Activated naive CD4-positive, alpha-beta T cell treated with anti-CD3 and anti-CD28 coated beads for 36 hours (primary cell): ENCODE data around the gene CRYBG1. TPM values are rescaled to one million over a fixed set of nuclear protein-coding genes. Genes with fewer than 3 reads are reported as not detected.
"Not testable (repeated sequence)": the region's sequence is repeated elsewhere in the genome, so short reads cannot be mapped to it uniquely, and the experiment has no call there.

ENCODE experiments used
- CTCF ChIA-PET: fragments of 350-600 bp; sonication (Branson Sonifier 250); formaldehyde crosslinking; loops from one replicate; lab custom pipeline; 2021; ENCODE audit warnings: antibody characterized with exemption; lab: Charles Lee
- DNase-seq: peaks from one replicate; pipeline ENCODE4 v3.0.0-alpha.2; 2020
- H3K27ac Mint-ChIP-seq: one replicate; pipeline ENCODE4 v1.8.0; 2021; ENCODE audit warnings: mild to moderate bottlenecking, mixed read lengths
- H3K27me3 Mint-ChIP-seq: one replicate; pipeline ENCODE4 v1.8.0; 2021; ENCODE audit warnings: low read depth, mixed read lengths
- H3K36me3 Mint-ChIP-seq: one replicate; pipeline ENCODE4 v1.8.0; 2021; ENCODE audit warnings: low read depth, mixed read lengths
- H3K4me1 Mint-ChIP-seq: one replicate; pipeline ENCODE4 v1.8.0; 2021; ENCODE audit warnings: low read depth, mixed read lengths
- H3K4me3 Mint-ChIP-seq: one replicate; pipeline ENCODE4 v1.8.0; 2021; ENCODE audit warnings: mild to moderate bottlenecking, moderate library complexity, mixed read lengths
- H3K9me3 Mint-ChIP-seq: one replicate; pipeline ENCODE4 v1.8.0; 2021; ENCODE audit warnings: mixed read lengths
- intact Hi-C: fragments of 100-400 bp; cut with micrococcal nuclease; formaldehyde crosslinking; loops from one replicate; pipeline ENCODE4 v1.15.1; 2023
- total RNA-seq, 2 experiments: library from RNA; stranded (reverse); gene quantifications; one replicate each; pipeline ENCODE4 v1.2.3, GENCODE V29; 2021

The CRYBG1 gene
- total RNA-seq, 2 experiments from 2014 or later, result 12.9 to 13.0 TPM

- intact Hi-C loops, result no loop called here
- H3K4me3 Mint-ChIP-seq, result no peak overlapping the region
- no peak overlapping the region for H3K27ac Mint-ChIP-seq
- DNase-seq, result no peak
- peaks cover 38% of the 10 kb centered on the region for H3K36me3 Mint-ChIP-seq
- no peaks in the 10 kb centered on the region for H3K9me3 Mint-ChIP-seq
- CTCF ChIA-PET, result interaction anchor here (1.6 kb wide), 1 partner anchor 12 kb away, joined by 4 read pairs; no protein-coding TSS in a partner anchor
- no peaks in the 10 kb centered on the region for H3K27me3 Mint-ChIP-seq
- H3K4me1 Mint-ChIP-seq, result peaks cover 51% of the 10 kb centered on the region
Measured at GRCh38 chr6:106549521-106549920, 189.0 kb downstream of the CRYBG1 start.

GRCh38 chr6:106551155-106551554, 190.6 kb downstream of the CRYBG1 start:
- Mint-ChIP-seq H3K4me3 (no peak overlapping the region), H3K27ac (no peak overlapping the region), H3K9me3 (no peaks in the 10 kb centered on the region), H3K4me1 (peaks cover 46% of the 10 kb centered on the region), H3K27me3 (no peaks in the 10 kb centered on the region), H3K36me3 (peaks cover 33% of the 10 kb centered on the region)
- CTCF ChIA-PET, result interaction anchor here (0.7 to 1.6 kb wide), 3 partner anchors 11 to 106 kb away, joined by 3 to 5 read pairs (median 4); no protein-coding TSS in a partner anchor
- intact Hi-C loops, result no loop called here
- no peak for DNase-seq

- CTCF ChIA-PET, result interaction anchor here (0.6 to 3.4 kb wide), 12 partner anchors 9 to 111 kb away, joined by 3 to 13 read pairs (median 6); no protein-coding TSS in a partner anchor
- H3K4me1 Mint-ChIP-seq, result peaks cover 26% of the 10 kb centered on the region
- H3K27ac Mint-ChIP-seq, result peak overlapping the region; percentile 42
- H3K4me3 Mint-ChIP-seq, result no peak overlapping the region
- no peaks in the 10 kb centered on the region for H3K27me3 Mint-ChIP-seq
- peaks cover 32% of the 10 kb centered on the region for H3K36me3 Mint-ChIP-seq
- no peaks in the 10 kb centered on the region for H3K9me3 Mint-ChIP-seq
- peak; percentile 68 for DNase-seq
- intact Hi-C loops, result loop anchor here (1.0 to 2.0 kb wide), 2 partner anchors 17 to 32 kb away; no protein-coding TSS in a partner anchor
Measured at GRCh38 chr6:106553440-106553839, 192.9 kb downstream of the CRYBG1 start.

GRCh38 chr6:106555767-106556166, 195.2 kb downstream of the CRYBG1 start:
- Mint-ChIP-seq H3K27ac (no peak overlapping the region), H3K27me3 (no peaks in the 10 kb centered on the region), H3K4me1 (peaks cover 14% of the 10 kb centered on the region), H3K9me3 (no peaks in the 10 kb centered on the region), H3K36me3 (peaks cover 24% of the 10 kb centered on the region), H3K4me3 (no peak overlapping the region)
- DNase-seq, result no peak
- CTCF ChIA-PET, result interaction anchor here (2.0 to 3.2 kb wide), 3 partner anchors 11 to 110 kb away, joined by 7 to 19 read pairs (median 8); no protein-coding TSS in a partner anchor
- intact Hi-C loops, result loop anchor here (1.0 to 2.0 kb wide), 3 partner anchors 42 to 217 kb away; no protein-coding TSS in a partner anchor

GRCh38 chr6:106556368-106556960, 195.9 kb downstream of the CRYBG1 start:
- Mint-ChIP-seq H3K9me3 (no peaks in the 10 kb centered on the region), H3K36me3 (peaks cover 20% of the 10 kb centered on the region), H3K27ac (no peak overlapping the region), H3K27me3 (no peaks in the 10 kb centered on the region), H3K4me1 (peaks cover 18% of the 10 kb centered on the region), H3K4me3 (no peak overlapping the region)
- intact Hi-C loops, result loop anchor here (1.0 to 2.0 kb wide), 3 partner anchors 43 to 218 kb away; no protein-coding TSS in a partner anchor
- DNase-seq, result no peak
- CTCF ChIA-PET, result interaction anchor here (0.7 to 3.2 kb wide), 9 partner anchors 10 to 111 kb away, joined by 3 to 19 read pairs (median 5); no protein-coding TSS in a partner anchor

- Mint-ChIP-seq H3K27ac (no peak overlapping the region), H3K4me1 (peaks cover 22% of the 10 kb centered on the region), H3K27me3 (no peaks in the 10 kb centered on the region), H3K36me3 (peaks cover 16% of the 10 kb centered on the region), H3K4me3 (no peak overlapping the region), H3K9me3 (no peaks in the 10 kb centered on the region)
- DNase-seq, result no peak
- CTCF ChIA-PET, result interaction anchor here (0.7 to 1.9 kb wide), 4 partner anchors 46 to 113 kb away, joined by 4 to 9 read pairs (median 6); no protein-coding TSS in a partner anchor
- intact Hi-C loops, result loop anchor here (2.0 kb wide), 1 partner anchor 219 kb away; no protein-coding TSS in a partner anchor
Measured at GRCh38 chr6:106557837-106558236, 197.3 kb downstream of the CRYBG1 start.

- CTCF ChIA-PET, result interaction anchor here (1.2 to 1.9 kb wide), 2 partner anchors 48 to 113 kb away, joined by 5 to 9 read pairs; no protein-coding TSS in a partner anchor
- Mint-ChIP-seq H3K27ac (no peak overlapping the region), H3K27me3 (no peaks in the 10 kb centered on the region), H3K36me3 (peaks cover 13% of the 10 kb centered on the region), H3K9me3 (no peaks in the 10 kb centered on the region), H3K4me1 (peaks cover 16% of the 10 kb centered on the region), H3K4me3 (no peak overlapping the region)
- intact Hi-C loops, result no loop called here
- DNase-seq, result no peak
Measured at GRCh38 chr6:106558364-106558763, 197.8 kb downstream of the CRYBG1 start.

GRCh38 chr6:106559659-106560058, 199.1 kb downstream of the CRYBG1 start:
- intact Hi-C loops, DNase-seq, H3K9me3 Mint-ChIP-seq, H3K36me3 Mint-ChIP-seq, H3K4me3 Mint-ChIP-seq, H3K27ac Mint-ChIP-seq, H3K27me3 Mint-ChIP-seq, H3K4me1 Mint-ChIP-seq: not testable (repeated sequence)
- CTCF ChIA-PET, result interaction anchor here (1.0 to 2.2 kb wide), 3 partner anchors 21 to 114 kb away, joined by 3 to 8 read pairs (median 4); no protein-coding TSS in a partner anchor

- H3K4me1 Mint-ChIP-seq, result peaks cover 10% of the 10 kb centered on the region
- no peaks in the 10 kb centered on the region for H3K9me3 Mint-ChIP-seq
- intact Hi-C loops, result no loop called here
- DNase-seq, result peak; percentile 47
- H3K27ac Mint-ChIP-seq, result no peak overlapping the region
- no peaks in the 10 kb centered on the region for H3K27me3 Mint-ChIP-seq
- no peak overlapping the region for H3K4me3 Mint-ChIP-seq
- CTCF ChIA-PET, result interaction anchor here (1.1 to 13.9 kb wide), 8 partner anchors 8 to 227 kb away, joined by 3 to 361 read pairs (median 5); no protein-coding TSS in a partner anchor
- H3K36me3 Mint-ChIP-seq, result peaks cover 9% of the 10 kb centered on the region
Measured at GRCh38 chr6:106560996-106561685, 200.6 kb downstream of the CRYBG1 start.

GRCh38 chr6:106561686-106562405, 201.3 kb downstream of the CRYBG1 start:
- Mint-ChIP-seq H3K4me1 (peaks cover 14% of the 10 kb centered on the region), H3K4me3 (no peak overlapping the region), H3K27me3 (no peaks in the 10 kb centered on the region), H3K27ac (no peak overlapping the region), H3K36me3 (peaks cover 11% of the 10 kb centered on the region), H3K9me3 (no peaks in the 10 kb centered on the region)
- CTCF ChIA-PET, result interaction anchor here (1.0 to 13.9 kb wide), 10 partner anchors 8 to 227 kb away, joined by 3 to 361 read pairs (median 5); no protein-coding TSS in a partner anchor
- intact Hi-C loops, result no loop called here
- DNase-seq, result no peak

- no peak overlapping the region for H3K4me3 Mint-ChIP-seq
- DNase-seq, result no peak
- CTCF ChIA-PET, result interaction anchor here (0.8 to 13.9 kb wide), 8 partner anchors 11 to 231 kb away, joined by 3 to 361 read pairs (median 5); no protein-coding TSS in a partner anchor
- intact Hi-C loops, result no loop called here
- peaks cover 12% of the 10 kb centered on the region for H3K36me3 Mint-ChIP-seq
- no peak overlapping the region for H3K27ac Mint-ChIP-seq
- H3K9me3 Mint-ChIP-seq, result no peaks in the 10 kb centered on the region
- H3K27me3 Mint-ChIP-seq, result no peaks in the 10 kb centered on the region
- H3K4me1 Mint-ChIP-seq, result peaks cover 16% of the 10 kb centered on the region
Measured at GRCh38 chr6:106563614-106564013, 203.1 kb downstream of the CRYBG1 start.
